G401.6 (cell line): ENCODE results near the gene ZDHHC7.

Source experiments
- FAIRE-seq: peaks from 2 replicates; lab custom pipeline; 2012; peaks lifted over from hg19 to GRCh38; lab: Jason Lieb, UNC

The ZDHHC7 gene

GRCh38 chr16:85018529-85019236 is 7.3 kb upstream of the ZDHHC7 start:
- no peak for FAIRE-seq

- no peak for FAIRE-seq
Measured at GRCh38 chr16:85017633-85018032, 6.3 kb upstream of the ZDHHC7 start.

DNA sequence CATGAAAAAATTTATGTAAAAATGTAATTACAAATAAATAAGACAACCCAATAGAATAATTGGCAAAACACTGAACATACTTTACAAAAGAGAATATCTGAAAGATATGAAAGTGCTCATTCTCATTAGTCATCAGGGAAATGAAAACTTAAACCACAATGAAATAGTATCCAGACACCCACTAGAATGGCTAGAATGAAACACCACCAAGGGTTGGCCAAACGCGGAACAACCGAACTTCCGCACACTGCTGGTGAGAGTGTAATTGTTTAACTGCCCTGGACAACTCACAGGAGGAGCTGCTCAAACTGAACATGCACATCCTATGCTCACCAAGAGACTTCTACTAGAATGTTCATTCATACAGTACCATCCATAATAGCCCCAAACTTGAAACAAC is 5.8 kb upstream of the ZDHHC7 start:
- no peak for FAIRE-seq

DNA sequence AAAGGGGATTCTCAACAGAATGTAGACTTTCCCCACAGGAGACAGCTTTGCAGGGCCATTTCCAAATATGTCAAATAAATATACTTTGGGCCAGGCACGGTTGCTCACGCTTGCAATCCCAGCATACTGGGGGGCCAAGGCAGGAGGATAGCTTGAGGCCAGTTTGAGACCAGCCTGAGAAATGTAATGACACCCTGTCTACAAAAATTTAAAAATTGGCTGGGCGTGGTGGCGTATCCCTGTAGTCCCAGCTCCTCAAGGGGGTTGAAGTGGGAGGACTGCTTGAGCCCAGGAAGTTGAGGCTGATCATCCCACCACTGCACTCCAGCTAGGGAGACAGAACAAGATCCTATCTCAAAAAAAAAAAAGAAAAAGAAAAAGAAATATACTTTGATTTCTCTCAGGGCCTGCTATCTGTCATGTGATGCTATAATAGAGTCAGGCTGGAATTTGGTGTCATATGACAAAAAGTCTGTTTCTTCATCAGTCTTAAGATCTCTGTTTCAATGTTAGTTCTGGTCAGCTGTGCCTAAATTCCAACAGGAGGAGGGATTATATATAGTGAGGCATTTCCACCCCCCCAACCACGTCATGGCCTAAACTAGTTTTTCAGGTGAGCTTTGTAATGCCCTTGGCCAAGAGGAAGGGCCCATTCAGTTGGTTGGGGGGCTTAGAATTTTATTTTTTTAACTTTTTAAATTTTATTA is 4.3 kb upstream of the ZDHHC7 start:
- no peak for FAIRE-seq

- no peak for FAIRE-seq
Measured at GRCh38 chr16:85014311-85014710, 3.0 kb upstream of the ZDHHC7 start.

- FAIRE-seq, result no peak
Measured at GRCh38 chr16:85011846-85012284, 530 bp upstream of the ZDHHC7 start.

GRCh38 chr16:85010446-85010930 is 847 bp downstream of the ZDHHC7 start:
- no peak for FAIRE-seq

GRCh38 chr16:85008271-85008670 is 3.1 kb downstream of the ZDHHC7 start:
- no peak for FAIRE-seq

DNA sequence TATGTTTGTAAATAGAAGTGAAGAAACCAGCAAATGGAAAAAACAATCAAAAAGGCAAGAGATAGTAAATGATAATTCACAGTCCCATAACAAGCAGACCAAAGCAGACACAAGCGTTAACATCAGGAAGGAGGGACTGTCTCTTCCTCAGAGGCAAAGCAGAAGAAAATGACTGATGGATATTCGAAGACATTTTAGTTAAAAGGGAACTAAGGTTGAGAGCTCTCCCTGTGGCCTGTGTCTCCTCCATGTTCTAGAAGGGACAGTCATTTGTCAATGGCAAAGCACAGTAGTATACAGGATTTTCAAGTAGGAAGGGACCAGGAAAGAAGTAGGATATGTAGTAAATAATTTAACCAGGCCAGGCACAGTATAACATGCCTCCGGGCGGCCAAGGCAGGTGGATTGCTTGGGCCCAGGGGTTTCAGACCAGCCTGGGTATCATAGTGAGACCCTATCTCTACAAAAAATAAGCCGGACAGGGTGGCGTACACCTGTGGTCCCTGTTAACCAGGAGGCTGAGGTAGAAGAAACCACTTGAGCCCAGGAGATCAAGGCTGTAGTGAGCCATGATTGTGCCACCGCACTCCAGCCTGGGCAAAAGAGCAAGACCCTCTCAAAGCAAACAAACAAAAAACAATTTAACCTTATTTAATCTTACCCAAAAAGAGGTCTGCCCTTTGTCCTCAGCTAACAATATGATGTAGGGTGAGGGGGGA is 3.7 kb downstream of the ZDHHC7 start:
- FAIRE-seq, result no peak

GRCh38 chr16:85006639-85007038 is 4.7 kb downstream of the ZDHHC7 start:
- no peak for FAIRE-seq

DNA sequence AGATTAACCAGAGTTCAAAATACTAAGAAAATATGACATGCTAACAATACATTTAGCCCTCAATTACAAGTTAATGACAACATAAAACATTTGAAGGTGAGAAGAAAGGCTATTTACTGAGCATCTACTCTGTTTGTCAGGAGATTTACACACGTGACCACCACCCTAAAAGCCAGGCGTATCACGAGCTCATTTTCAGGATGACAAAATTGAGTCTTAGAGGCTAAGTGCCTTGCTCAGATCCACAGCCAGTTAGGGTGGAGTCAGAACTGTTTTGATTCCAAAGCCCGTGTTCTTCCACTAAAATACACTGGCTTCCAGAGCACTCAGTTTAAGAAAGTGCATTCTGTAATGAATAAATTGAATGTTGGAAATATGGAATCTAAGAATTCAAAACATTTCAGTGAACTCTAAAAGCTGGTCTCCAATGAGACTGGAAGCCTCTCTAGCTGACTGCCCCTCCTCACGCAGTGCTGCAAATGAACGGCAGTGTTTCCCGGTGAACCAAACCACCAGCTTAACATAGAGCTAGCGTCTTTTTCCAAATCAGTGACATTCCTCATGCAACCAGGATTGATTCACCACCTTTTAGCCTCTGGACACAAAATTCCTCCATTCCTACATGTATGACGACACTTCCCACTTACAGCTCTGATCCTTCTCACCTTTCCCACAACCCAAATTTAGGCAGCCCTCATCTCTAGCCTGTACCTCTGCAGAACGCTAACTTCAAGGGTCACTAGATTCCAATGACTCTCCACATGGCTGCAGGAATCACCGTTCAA is 5.9 kb downstream of the ZDHHC7 start:
- no peak for FAIRE-seq

- no peak for FAIRE-seq
Measured at GRCh38 chr16:85004587-85005205, 6.6 kb downstream of the ZDHHC7 start.

GRCh38 chr16:85003725-85004586 is 7.4 kb downstream of the ZDHHC7 start:
- FAIRE-seq, result no peak

GRCh38 chr16:85003076-85003475 is 8.3 kb downstream of the ZDHHC7 start:
- no peak for FAIRE-seq

GRCh38 chr16:85002608-85003007 is 8.7 kb downstream of the ZDHHC7 start:
- no peak for FAIRE-seq

DNA sequence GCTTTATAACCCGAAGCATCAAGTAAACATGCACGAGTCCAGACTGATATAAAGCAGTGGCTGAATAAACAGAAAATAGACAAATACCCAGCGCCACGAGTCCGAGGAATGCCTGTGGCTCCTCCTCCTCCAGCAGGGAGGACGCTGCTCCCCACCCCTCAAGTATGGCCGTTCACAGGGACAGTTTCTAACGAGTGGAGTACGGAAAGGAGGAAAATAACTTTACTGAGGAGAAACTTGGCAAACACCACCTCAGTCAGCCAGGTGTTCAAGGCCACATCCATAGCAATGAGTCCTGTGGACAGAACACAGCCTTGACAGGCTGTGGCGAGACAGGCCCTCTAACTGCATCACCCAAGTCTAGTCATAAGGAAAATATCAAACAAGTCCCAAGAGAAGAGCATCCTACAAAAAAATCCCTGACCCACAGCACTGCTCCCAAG is 9.2 kb downstream of the ZDHHC7 start:
- no peak for FAIRE-seq

DNA sequence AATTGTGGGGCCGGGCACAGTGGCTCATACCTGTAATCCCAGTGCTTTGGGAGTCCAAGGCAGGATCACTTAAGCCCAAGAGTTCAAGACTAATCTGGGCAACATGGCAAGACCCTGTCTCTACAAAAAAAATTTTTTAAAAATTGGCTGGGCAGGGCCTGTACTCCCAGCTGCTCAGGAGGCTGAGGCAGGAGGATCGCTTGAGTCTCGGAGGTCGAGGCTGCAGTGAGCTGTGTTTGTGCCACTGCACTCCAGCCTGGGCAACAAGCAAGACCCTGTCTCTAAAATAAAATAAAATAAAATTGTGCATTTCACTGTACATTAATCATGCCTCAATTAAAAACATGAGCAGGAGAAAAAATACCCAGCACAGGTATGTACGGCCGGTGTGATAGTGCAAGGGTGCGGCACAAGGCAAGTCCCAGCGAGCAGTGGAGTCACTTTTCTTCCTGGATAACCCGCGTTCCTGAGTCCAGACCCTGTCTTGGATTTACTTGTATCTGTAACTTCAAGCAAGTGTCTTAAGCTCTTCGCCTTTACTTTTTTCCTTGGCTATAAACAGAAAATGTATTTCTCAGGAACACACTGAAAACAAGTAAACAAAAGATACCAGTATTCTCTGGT is 11.4 kb downstream of the ZDHHC7 start:
- FAIRE-seq, result no peak

DNA sequence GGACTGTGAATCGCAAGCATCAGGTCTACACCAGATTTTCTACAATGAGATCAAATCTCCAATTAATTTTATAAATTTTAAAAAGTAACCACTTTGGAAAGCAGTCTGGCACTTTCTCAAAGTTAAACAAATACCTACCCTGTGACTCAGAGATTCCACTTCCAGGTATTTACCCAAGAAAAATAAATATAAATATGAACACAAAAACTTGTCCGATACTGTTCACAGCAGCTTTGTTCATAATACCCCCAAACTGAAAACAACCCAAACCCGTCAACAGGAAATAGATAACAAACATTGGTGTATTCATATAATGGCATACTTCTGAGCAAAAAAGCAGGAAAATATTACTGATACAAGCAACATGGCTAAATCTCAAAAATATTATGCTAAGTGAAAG is 12.1 kb downstream of the ZDHHC7 start:
- FAIRE-seq, result no peak

- FAIRE-seq, result no peak
Measured at GRCh38 chr16:84996365-84996764, 15.0 kb downstream of the ZDHHC7 start.

DNA sequence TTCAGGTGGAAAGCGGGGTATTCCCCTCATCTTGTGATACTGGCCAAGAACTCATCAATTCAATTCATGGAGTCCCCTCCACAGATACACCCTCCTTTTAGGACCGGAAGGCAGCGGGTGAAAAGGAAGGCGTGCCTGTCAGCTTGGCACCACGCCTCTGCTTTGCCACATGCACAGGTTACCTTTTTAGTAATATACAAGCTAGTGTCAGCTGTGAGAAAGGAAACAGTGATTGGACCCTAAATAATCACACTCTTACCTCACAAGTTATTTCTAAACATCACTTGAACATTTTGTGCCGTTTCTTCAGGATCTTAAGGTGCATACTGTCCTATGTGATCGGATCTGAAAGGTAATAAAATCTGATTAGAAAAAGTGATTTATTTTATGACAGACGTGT is 15.7 kb downstream of the ZDHHC7 start:
- FAIRE-seq, result no peak
